RWPE2 (cell line): ENCODE measurements around the gene RBM8A.

Source experiments
- ATAC-seq: fragments of 200-7000 bp; cut with Tn5 transposase; 3 replicates; pipeline ENCODE4 v1.9.1; 2021; ENCODE audit warnings: low read depth
- DNase-seq: peaks from one replicate; pipeline ENCODE4 v3.0.0-alpha.2; 2020; ENCODE audit warnings: low spot score
- H3K27ac ChIP-seq: fragments of 450-650 bp; 2 replicates; pipeline ENCODE4 v1.5.1; 2017; ENCODE audit warnings: mild to moderate bottlenecking; ENCODE audit not compliant: poor library complexity, severe bottlenecking
- H3K27me3 ChIP-seq: fragments of 250-450 bp; sonication (Bioruptor Pico); 2 replicates; pipeline ENCODE4 v1.5.1; 2021; ENCODE audit warnings: mild to moderate bottlenecking, moderate library complexity; ENCODE audit not compliant: insufficient read depth, poor library complexity, severe bottlenecking
- H3K36me3 ChIP-seq: fragments of 250-450 bp; sonication (Bioruptor Pico); 2 replicates; pipeline ENCODE4 v1.5.1; 2020; ENCODE audit warnings: low read depth, mild to moderate bottlenecking, moderate library complexity
- H3K4me1 ChIP-seq: fragments of 250-450 bp; sonication (Bioruptor Pico); 2 replicates; pipeline ENCODE4 v1.5.1; 2021; ENCODE audit warnings: mild to moderate bottlenecking, moderate library complexity; ENCODE audit not compliant: insufficient read depth, poor library complexity, severe bottlenecking
- H3K4me3 ChIP-seq: fragments of 250-450 bp; sonication (Bioruptor Pico); 2 replicates; pipeline ENCODE4 v1.5.1; 2021; ENCODE audit warnings: mild to moderate bottlenecking, moderate library complexity; ENCODE audit not compliant: severe bottlenecking
- H3K9me3 ChIP-seq: fragments of 250-450 bp; sonication (Bioruptor Pico); 2 replicates; pipeline ENCODE4 v1.5.1; 2021; ENCODE audit warnings: mild to moderate bottlenecking, moderate library complexity; ENCODE audit not compliant: severe bottlenecking
- CTCF ChIP-seq: fragments of 450-650 bp; IDR thresholded peaks from one replicate; pipeline ENCODE4 v1.5.1; 2017; ENCODE audit warnings: mild to moderate bottlenecking, moderate library complexity; ENCODE audit not compliant: poor library complexity, severe bottlenecking

Gene RBM8A

GRCh38 chr1:145956781-145957442, 29.6 kb upstream of the RBM8A start:
- H3K27me3 ChIP-seq, result no peaks in the 10 kb centered on the region
- TF ChIP-seq CTCF, result no peak
- peak overlapping the region; percentile 47 for H3K4me3 ChIP-seq
- no peaks in the 10 kb centered on the region for H3K9me3 ChIP-seq
- no peak for DNase-seq
- peak overlapping the region; percentile 65 for H3K27ac ChIP-seq
- no peaks in the 10 kb centered on the region for H3K36me3 ChIP-seq
- peaks cover 6% of the 10 kb centered on the region for H3K4me1 ChIP-seq
- peak; percentile 1; the same call in 1 of the 3 replicates for ATAC-seq

- no peaks in the 10 kb centered on the region for H3K27me3 ChIP-seq
- H3K36me3 ChIP-seq, result no peaks in the 10 kb centered on the region
- TF ChIP-seq CTCF, result no peak
- H3K27ac ChIP-seq, result peak overlapping the region; percentile 65
- H3K9me3 ChIP-seq, result no peaks in the 10 kb centered on the region
- H3K4me3 ChIP-seq, result peak overlapping the region; percentile 47
- peaks cover 6% of the 10 kb centered on the region for H3K4me1 ChIP-seq
- ATAC-seq (no peak), DNase-seq (no peak)
These were observed 29.1 kb upstream of the RBM8A start for GRCh38 chr1:145956361-145956760.

- Histone ChIP-seq H3K27ac (no peak overlapping the region), H3K4me3 (no peak overlapping the region)
- no peak for ATAC-seq
These were observed 28.2 kb upstream of the RBM8A start for GRCh38 chr1:145955436-145955835.

GRCh38 chr1:145953861-145954260, 26.6 kb upstream of the RBM8A start:
- Histone ChIP-seq H3K9me3 (no peaks in the 10 kb centered on the region), H3K4me3 (no peak overlapping the region)
- no peak for TF ChIP-seq CTCF

More at GRCh38 chr1:145955436-145955835, 28.2 kb upstream of the RBM8A start:
- Histone ChIP-seq H3K4me1 (peaks cover 6% of the 10 kb centered on the region), H3K27me3 (no peaks in the 10 kb centered on the region), H3K36me3 (no peaks in the 10 kb centered on the region), H3K9me3 (no peaks in the 10 kb centered on the region)
- DNase-seq, result no peak
- TF ChIP-seq CTCF, result no peak

GRCh38 chr1:145952903-145953302, 25.6 kb upstream of the RBM8A start:
- no peak for TF ChIP-seq CTCF
- ATAC-seq (no peak), DNase-seq (no peak)
- no peaks in the 10 kb centered on the region for H3K36me3 ChIP-seq
- H3K27me3 ChIP-seq, result no peaks in the 10 kb centered on the region
- no peak overlapping the region for H3K4me3 ChIP-seq
- H3K9me3 ChIP-seq, result no peaks in the 10 kb centered on the region
- peaks cover 6% of the 10 kb centered on the region for H3K4me1 ChIP-seq
- H3K27ac ChIP-seq, result no peak overlapping the region

More at GRCh38 chr1:145953861-145954260, 26.6 kb upstream of the RBM8A start:
- DNase-seq (no peak), ATAC-seq (no peak)
- Histone ChIP-seq H3K4me1 (peaks cover 6% of the 10 kb centered on the region), H3K27ac (no peak overlapping the region), H3K27me3 (no peaks in the 10 kb centered on the region), H3K36me3 (no peaks in the 10 kb centered on the region)
